Mesothelial cell of epicardium (in vitro differentiated cells): ENCODE data around the gene GPAM. TPM values are rescaled to one million over a fixed set of nuclear protein-coding genes. Genes with fewer than 3 reads are reported as not detected.
A peak's percentile ranks its signal among the peaks of the same experiment; 100 is the strongest.

Experiments
- DNase-seq, 2 experiments: peaks; one replicate each; pipeline ENCODE4 v3.0.0; 2021; ENCODE audit warnings: low spot score in 2 of 2; ENCODE audit not compliant: unreplicated experiment in 2 of 2
- H3K27ac Mint-ChIP-seq: 2 replicates; pipeline ENCODE4 v1.8.0; 2021; ENCODE audit warnings: mixed read lengths
- H3K27me3 Mint-ChIP-seq: 2 replicates; pipeline ENCODE4 v1.8.0; 2021; ENCODE audit warnings: low read depth, mixed read lengths
- H3K36me3 Mint-ChIP-seq: 2 replicates; pipeline ENCODE4 v1.8.0; 2021; ENCODE audit warnings: mixed read lengths
- H3K4me1 Mint-ChIP-seq: 2 replicates; pipeline ENCODE4 v1.8.0; 2021; ENCODE audit warnings: mixed read lengths
- H3K4me3 Mint-ChIP-seq: 2 replicates; pipeline ENCODE4 v1.8.0; 2021; ENCODE audit warnings: mild to moderate bottlenecking, moderate library complexity, mixed read lengths
- H3K9me3 Mint-ChIP-seq: 2 replicates; pipeline ENCODE4 v1.8.0; 2021; ENCODE audit warnings: mixed read lengths
- CTCF ChIP-seq: fragments of 200-600 bp; sonication (generic); IDR thresholded peaks from one replicate; pipeline ENCODE4 v1.5.0; 2021; ENCODE audit warnings: antibody characterized with exemption; ENCODE audit not compliant: unreplicated experiment
- total RNA-seq: library from RNA; stranded (reverse); gene quantifications from 3 replicates; pipeline ENCODE4 v1.2.1, GENCODE V29; 2021

Gene GPAM
- total RNA-seq, 1 donor from 2014 or later, result 14.4 TPM

GRCh38 chr10:112189465-112189864 lies 5.9 kb upstream of the GPAM start:
- H3K27ac Mint-ChIP-seq, result no peak overlapping the region
- H3K27me3 Mint-ChIP-seq, result peaks cover 35% of the 10 kb centered on the region
- DNase-seq, result no peak
- H3K36me3 Mint-ChIP-seq, result no peaks in the 10 kb centered on the region
- no peak for TF ChIP-seq CTCF
- H3K4me1 Mint-ChIP-seq, result peaks cover 3% of the 10 kb centered on the region
- H3K4me3 Mint-ChIP-seq, result no peak overlapping the region
- peaks cover 20% of the 10 kb centered on the region for H3K9me3 Mint-ChIP-seq

GRCh38 chr10:112187527-112187926 lies 4.0 kb upstream of the GPAM start:
- peaks cover 15% of the 10 kb centered on the region for H3K4me1 Mint-ChIP-seq
- no peak overlapping the region for H3K27ac Mint-ChIP-seq
- TF ChIP-seq CTCF, result no peak
- no peaks in the 10 kb centered on the region for H3K36me3 Mint-ChIP-seq
- no peak for DNase-seq
- peaks cover 20% of the 10 kb centered on the region for H3K9me3 Mint-ChIP-seq
- H3K4me3 Mint-ChIP-seq, result no peak overlapping the region
- peaks cover 25% of the 10 kb centered on the region for H3K27me3 Mint-ChIP-seq

GRCh38 chr10:112185959-112186358 lies 2.4 kb upstream of the GPAM start:
- Mint-ChIP-seq H3K27ac (no peak overlapping the region), H3K9me3 (peaks cover 20% of the 10 kb centered on the region), H3K36me3 (no peaks in the 10 kb centered on the region), H3K4me1 (peaks cover 16% of the 10 kb centered on the region), H3K4me3 (no peak overlapping the region), H3K27me3 (peaks cover 16% of the 10 kb centered on the region)
- no peak for DNase-seq
- no peak for TF ChIP-seq CTCF

- no peak for TF ChIP-seq CTCF
- H3K27ac Mint-ChIP-seq, result peak overlapping the region; percentile 30
- no peak for DNase-seq
- peaks cover 2% of the 10 kb centered on the region for H3K36me3 Mint-ChIP-seq
- peaks cover 9% of the 10 kb centered on the region for H3K27me3 Mint-ChIP-seq
- H3K4me1 Mint-ChIP-seq, result peaks cover 16% of the 10 kb centered on the region
- H3K4me3 Mint-ChIP-seq, result peak overlapping the region; percentile 80
- peaks cover 20% of the 10 kb centered on the region for H3K9me3 Mint-ChIP-seq
Observed at GRCh38 chr10:112184379-112184778, 814 bp upstream of the GPAM start.

- Mint-ChIP-seq H3K27me3 (peaks cover 7% of the 10 kb centered on the region), H3K9me3 (peaks cover 20% of the 10 kb centered on the region), H3K4me3 (peak overlapping the region; percentile 80), H3K4me1 (peaks cover 16% of the 10 kb centered on the region), H3K36me3 (peaks cover 3% of the 10 kb centered on the region), H3K27ac (peak overlapping the region; percentile 94)
- TF ChIP-seq CTCF, result no peak
- DNase-seq, result no peak
Observed at GRCh38 chr10:112184052-112184371, 447 bp upstream of the GPAM start.

GRCh38 chr10:112182784-112183328 lies 709 bp downstream of the GPAM start:
- Mint-ChIP-seq H3K4me3 (peak overlapping the region; percentile 80), H3K27ac (peak overlapping the region; percentile 94), H3K36me3 (peaks cover 6% of the 10 kb centered on the region), H3K4me1 (peaks cover 16% of the 10 kb centered on the region), H3K27me3 (peaks cover 2% of the 10 kb centered on the region), H3K9me3 (peaks cover 20% of the 10 kb centered on the region)
- no peak for DNase-seq
- no peak for TF ChIP-seq CTCF
